Mesenchymal stem cell (in vitro differentiated cells and primary cell): ENCODE data around the gene NCAPH2.

Source experiments
- DNase-seq: peaks from one replicate; pipeline ENCODE4 v3.0.0-alpha.2; 2013
- H2AFZ ChIP-seq: one replicate; pipeline ENCODE4 v1.6.1; 2013; ENCODE audit warnings: low read depth, mild to moderate bottlenecking, control low read depth, inconsistent platforms, low read length, moderate library complexity
- H2AK5ac ChIP-seq: 2 replicates; pipeline ENCODE4 v1.6.1; 2013; ENCODE audit warnings: low read length, moderate library complexity, mild to moderate bottlenecking, inconsistent platforms; ENCODE audit not compliant: severe bottlenecking
- H2BK120ac ChIP-seq: one replicate; pipeline ENCODE4 v1.6.1; 2013; ENCODE audit warnings: low read depth, mild to moderate bottlenecking, inconsistent platforms, low read length, moderate library complexity
- H2BK12ac ChIP-seq, 2 experiments: one replicate each; pipeline ENCODE4 v1.6.1; 2013; ENCODE audit warnings: inconsistent platforms in 2 of 2, low read length in 2 of 2, mild to moderate bottlenecking in 2 of 2, moderate library complexity in 2 of 2, control low read depth in 1 of 2
- H2BK15ac ChIP-seq: one replicate; pipeline ENCODE4 v1.6.1; 2013; ENCODE audit warnings: mild to moderate bottlenecking, low read depth, inconsistent platforms; ENCODE audit not compliant: poor library complexity, severe bottlenecking
- H2BK5ac ChIP-seq: 2 replicates; pipeline ENCODE4 v1.6.1; 2013; ENCODE audit warnings: low read depth, mild to moderate bottlenecking, low read length, control low read depth, inconsistent platforms; ENCODE audit not compliant: poor library complexity, severe bottlenecking
- H3K14ac ChIP-seq, 2 experiments: one replicate each; pipeline ENCODE4 v1.6.1; 2013; ENCODE audit warnings: inconsistent platforms in 2 of 2, low read length in 2 of 2, control low read depth in 1 of 2, mild to moderate bottlenecking in 1 of 2, moderate library complexity in 1 of 2
- H3K18ac ChIP-seq, 2 experiments: one replicate each; pipeline ENCODE4 v1.6.1; 2013; ENCODE audit warnings: inconsistent platforms in 2 of 2, low read length in 2 of 2, control low read depth in 1 of 2, low read depth in 1 of 2, mild to moderate bottlenecking in 1 of 2
- H3K23ac ChIP-seq, 2 experiments: one replicate each; pipeline ENCODE4 v1.6.1; 2013; ENCODE audit warnings: inconsistent platforms in 2 of 2, low read length in 2 of 2, mild to moderate bottlenecking in 2 of 2, moderate library complexity in 2 of 2, control low read depth in 1 of 2
- H3K27ac ChIP-seq: 2 replicates; pipeline ENCODE4 v1.5.1; 2013; ENCODE audit warnings: mild to moderate bottlenecking, moderate library complexity, low read length, control low read depth, inconsistent platforms; ENCODE audit not compliant: poor library complexity, severe bottlenecking
- H3K27me3 ChIP-seq, 2 experiments: 2 replicates each; pipeline versions ENCODE4 v1.6.1 to v1.7.0; 2013; ENCODE audit warnings: low read length in 2 of 2, mild to moderate bottlenecking in 2 of 2, moderate library complexity in 2 of 2, control low read depth in 1 of 2, inconsistent platforms in 1 of 2; ENCODE audit not compliant: control insufficient read depth in 1 of 2, insufficient read depth in 1 of 2
- H3K36me3 ChIP-seq, 2 experiments: 2 replicates each; pipeline versions ENCODE4 v1.6.1 to v1.7.0; 2013; ENCODE audit warnings: low read length in 2 of 2, control low read depth in 1 of 2, inconsistent platforms in 1 of 2, low read depth in 1 of 2, mild to moderate bottlenecking in 1 of 2; ENCODE audit not compliant: insufficient read depth in 2 of 2, control insufficient read depth in 1 of 2
- H3K4ac ChIP-seq, 2 experiments: one replicate each; pipeline ENCODE4 v1.6.1; 2013; ENCODE audit warnings: inconsistent platforms in 2 of 2, low read length in 2 of 2, mild to moderate bottlenecking in 2 of 2, moderate library complexity in 2 of 2, control low read depth in 1 of 2, low read depth in 1 of 2
- H3K4me1 ChIP-seq: 2 replicates; pipeline ENCODE4 v1.6.1; 2013; ENCODE audit warnings: low read depth, low read length, control low read depth; ENCODE audit not compliant: control insufficient read depth, insufficient read depth
- H3K4me2 ChIP-seq: 2 replicates; pipeline ENCODE4 v1.6.1; 2013; ENCODE audit warnings: low read length, mild to moderate bottlenecking, inconsistent platforms; ENCODE audit not compliant: poor library complexity, severe bottlenecking
- H3K4me3 ChIP-seq, 2 experiments: 2 replicates each; pipeline versions ENCODE4 v1.5.1 to v1.7.0; 2013; ENCODE audit warnings: low read length in 2 of 2, mild to moderate bottlenecking in 2 of 2, control low read depth in 1 of 2, low read depth in 1 of 2; ENCODE audit not compliant: insufficient read depth in 1 of 2
- H3K79me1 ChIP-seq: replicated peaks from 2 replicates; pipeline ENCODE4 v1.6.1; 2013; ENCODE audit warnings: mild to moderate bottlenecking, control low read depth, low read length, inconsistent platforms; ENCODE audit not compliant: poor library complexity, severe bottlenecking
- H3K9ac ChIP-seq: 2 replicates; pipeline ENCODE4 v1.7.0; 2013; ENCODE audit warnings: mild to moderate bottlenecking, low read length, moderate library complexity
- H3K9me3 ChIP-seq: 2 replicates; pipeline ENCODE4 v1.7.0; 2013; ENCODE audit warnings: mild to moderate bottlenecking, low read length; ENCODE audit not compliant: control insufficient read depth
- H4K8ac ChIP-seq: one replicate; pipeline ENCODE4 v1.6.1; 2013; ENCODE audit warnings: inconsistent platforms, mild to moderate bottlenecking, low read length, moderate library complexity
- H4K91ac ChIP-seq: one replicate; pipeline ENCODE4 v1.6.1; 2013; ENCODE audit warnings: mild to moderate bottlenecking, low read length, inconsistent platforms
- WGBS: methylation state at CpG from one replicate; pipeline ENCODE4 v1.1.7; 2013; ENCODE audit warnings: mixed read lengths; 5-methylcytosine and 5-hydroxymethylcytosine counted together

The NCAPH2 gene

DNA sequence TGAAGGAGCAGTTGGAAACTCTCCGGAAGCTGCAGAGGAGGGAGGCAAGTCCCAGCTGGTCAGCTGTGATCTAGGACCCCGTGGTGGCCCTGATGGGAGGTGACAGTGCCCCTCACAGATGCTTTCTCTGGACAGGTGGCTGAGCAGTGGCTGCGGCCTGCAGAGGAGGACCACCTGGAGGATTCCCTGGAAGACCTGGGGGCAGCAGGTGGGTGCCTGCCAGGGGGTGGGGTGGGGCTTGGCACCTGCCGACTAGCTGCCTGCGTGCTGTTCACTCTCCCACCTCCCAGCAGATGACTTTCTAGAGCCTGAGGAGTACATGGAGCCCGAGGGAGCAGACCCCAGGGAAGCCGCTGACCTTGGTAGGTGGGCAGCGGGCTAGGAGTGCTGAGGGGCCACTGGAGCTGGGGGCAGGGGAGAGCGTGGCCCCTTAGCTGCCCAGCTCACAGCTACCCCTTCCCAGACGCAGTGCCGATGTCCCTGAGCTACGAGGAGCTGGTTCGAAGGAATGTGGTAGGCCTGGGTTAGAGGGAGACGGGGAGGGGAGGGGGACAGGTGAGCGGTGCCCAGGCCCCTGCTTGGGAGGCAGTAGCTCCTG is 14.3 kb downstream of the NCAPH2 start:
- no peaks in the 10 kb centered on the region for H3K27me3 ChIP-seq
- 98% methylated on average over 14 of the region's 15 CpGs for WGBS
- no peaks in the 10 kb centered on the region for H3K9me3 ChIP-seq
- no peak overlapping the region for H2BK15ac ChIP-seq
- no peak overlapping the region for H3K4me3 ChIP-seq
- no peak overlapping the region for H3K9ac ChIP-seq
- H3K27ac ChIP-seq, result no peak overlapping the region
- H3K18ac ChIP-seq, result no peak overlapping the region
- DNase-seq, result no peak
- H2AK5ac ChIP-seq, result no peak overlapping the region
- H4K91ac ChIP-seq, result no peak overlapping the region
- no peak overlapping the region for H3K23ac ChIP-seq
- H2BK120ac ChIP-seq, result no peak overlapping the region
- no peak overlapping the region for H2BK12ac ChIP-seq
- no peak overlapping the region for H3K4me2 ChIP-seq
- no peak overlapping the region for H2AFZ ChIP-seq
- no peak overlapping the region for H2BK5ac ChIP-seq
- H3K36me3 ChIP-seq, result peaks cover 57 to 59% of the 10 kb centered on the region in 2 experiments
- H3K4ac ChIP-seq, result no peak overlapping the region
- no peak overlapping the region for H3K14ac ChIP-seq
- peaks cover 23% of the 10 kb centered on the region for H3K4me1 ChIP-seq
- H3K79me1 ChIP-seq, result peaks cover 36% of the 10 kb centered on the region
- H4K8ac ChIP-seq, result no peak overlapping the region

DNA sequence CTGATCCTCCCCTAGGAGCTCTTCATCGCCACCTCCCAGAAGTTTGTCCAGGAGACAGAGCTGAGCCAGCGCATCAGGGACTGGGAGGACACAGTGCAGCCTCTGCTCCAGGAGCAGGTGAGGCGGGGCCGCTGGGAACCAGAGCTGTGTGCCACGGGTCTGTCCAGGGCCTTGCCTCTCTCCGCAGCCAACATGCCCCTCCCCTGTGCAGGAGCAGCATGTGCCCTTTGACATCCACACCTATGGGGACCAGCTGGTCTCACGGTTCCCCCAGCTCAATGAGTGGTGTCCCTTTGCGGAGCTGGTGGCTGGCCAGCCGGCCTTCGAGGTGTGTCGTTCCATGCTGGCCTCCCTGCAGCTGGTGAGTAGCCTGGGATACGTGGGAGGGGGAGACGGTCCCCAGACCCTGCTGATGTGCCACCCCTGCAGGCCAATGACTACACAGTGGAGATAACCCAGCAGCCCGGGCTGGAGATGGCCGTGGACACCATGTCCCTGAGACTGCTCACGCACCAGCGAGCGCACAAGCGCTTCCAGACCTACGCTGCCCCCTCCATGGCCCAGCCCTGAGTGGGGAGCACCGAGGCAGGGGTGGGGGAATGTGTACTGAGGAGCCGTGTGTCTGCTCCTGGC is 14.9 kb downstream of the NCAPH2 start:
- Histone ChIP-seq H3K18ac (no peak overlapping the region), H4K8ac (no peak overlapping the region), H2BK15ac (no peak overlapping the region), H3K23ac (no peak overlapping the region), H3K4me3 (no peak overlapping the region), H2AFZ (no peak overlapping the region), H2BK120ac (no peak overlapping the region), H3K9ac (no peak overlapping the region), H2BK5ac (no peak overlapping the region), H3K9me3 (no peaks in the 10 kb centered on the region), H3K4me1 (peaks cover 26% of the 10 kb centered on the region), H3K4me2 (no peak overlapping the region), H3K79me1 (peaks cover 30% of the 10 kb centered on the region), H2BK12ac (no peak overlapping the region), H4K91ac (no peak overlapping the region), H3K36me3 (peaks cover 51 to 53% of the 10 kb centered on the region in 2 experiments), H3K14ac (no peak overlapping the region), H3K4ac (no peak overlapping the region), H3K27ac (no peak overlapping the region), H2AK5ac (no peak overlapping the region), H3K27me3 (no peaks in the 10 kb centered on the region)
- WGBS, result 94% methylated on average over 22 of the region's 22 CpGs
- no peak for DNase-seq

DNA sequence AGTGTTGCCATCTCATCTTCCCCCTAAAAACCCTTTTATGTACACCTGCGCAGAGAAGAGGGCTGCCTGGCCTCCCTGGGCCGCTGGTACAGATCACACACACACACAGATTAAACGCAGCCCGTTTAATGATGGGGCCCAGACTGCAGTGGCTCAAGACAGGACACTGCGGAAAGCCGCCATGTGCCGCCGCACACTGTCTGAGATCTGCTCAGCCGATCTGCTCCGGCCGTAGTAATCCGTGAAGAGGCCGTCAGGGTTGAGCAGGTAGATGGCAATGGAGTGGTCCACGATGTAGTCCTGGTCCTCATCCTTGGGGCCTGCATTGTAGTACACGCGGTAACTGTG is 15.4 kb downstream of the NCAPH2 start:
- Histone ChIP-seq H3K18ac (no peak overlapping the region), H3K4me1 (peaks cover 26% of the 10 kb centered on the region), H3K14ac (no peak overlapping the region), H3K4ac (peak overlapping the region in 1 of 2 experiments; percentile 24), H3K79me1 (peaks cover 29% of the 10 kb centered on the region), H3K36me3 (peaks cover 46 to 48% of the 10 kb centered on the region in 2 experiments), H3K4me3 (no peak overlapping the region), H3K27me3 (no peaks in the 10 kb centered on the region), H3K9me3 (no peaks in the 10 kb centered on the region), H2BK15ac (no peak overlapping the region), H2AFZ (no peak overlapping the region), H3K4me2 (no peak overlapping the region), H4K8ac (no peak overlapping the region), H2BK12ac (no peak overlapping the region), H2AK5ac (no peak overlapping the region), H3K9ac (peak overlapping the region; percentile 94), H2BK5ac (no peak overlapping the region), H4K91ac (no peak overlapping the region), H3K23ac (no peak overlapping the region), H3K27ac (no peak overlapping the region), H2BK120ac (no peak overlapping the region)
- WGBS, result 94% methylated on average over 16 of the region's 16 CpGs
- no peak for DNase-seq

DNA sequence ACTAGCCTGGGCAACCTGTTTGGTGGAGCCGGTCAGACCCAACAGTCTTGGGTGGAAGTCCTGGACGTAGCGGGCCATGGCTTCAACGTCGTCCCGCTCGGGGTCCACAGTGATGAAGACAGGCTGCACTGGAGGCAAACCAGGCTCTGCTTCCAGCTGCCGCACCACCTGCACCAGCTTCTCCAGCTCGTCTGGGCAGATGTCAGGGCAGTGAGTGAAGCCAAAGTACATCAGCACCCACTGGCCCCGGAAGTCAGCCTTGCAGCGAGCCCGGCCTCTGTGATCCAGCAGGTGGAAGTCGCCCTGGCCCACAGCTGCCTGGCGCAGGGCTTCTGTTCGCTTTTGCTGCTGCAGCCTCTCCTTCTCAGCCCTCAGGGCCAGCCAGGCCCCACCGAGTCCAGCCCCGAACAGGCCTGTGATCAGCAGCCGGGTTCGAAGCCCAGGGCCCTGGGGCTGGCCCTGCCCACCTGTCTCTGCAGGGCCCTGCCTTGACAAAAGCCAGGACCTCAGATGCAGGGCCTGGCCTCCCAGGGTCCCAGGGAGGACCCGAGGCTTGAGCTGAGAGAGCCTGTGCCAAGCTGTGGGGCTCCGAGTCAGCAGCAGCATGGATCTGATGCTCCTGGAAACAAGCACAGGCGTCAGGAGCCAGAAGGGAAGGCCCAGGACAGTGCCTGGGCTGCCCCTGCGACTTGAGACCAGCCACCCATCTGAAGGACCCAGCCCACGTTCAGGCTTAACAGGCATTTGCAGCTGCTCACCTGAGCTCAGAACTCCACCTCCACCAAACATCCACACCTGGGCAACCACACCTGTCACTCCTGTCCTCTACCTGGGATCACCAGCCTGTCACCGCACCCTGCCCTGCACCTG is 16.0 kb downstream of the NCAPH2 start:
- H3K14ac ChIP-seq, result peak overlapping the region in 1 of 2 experiments; percentile 63

More for the DNA sequence above, 16.0 kb downstream of the NCAPH2 start:
- Histone ChIP-seq H3K4ac (no peak overlapping the region), H2BK120ac (no peak overlapping the region), H3K9ac (peak overlapping the region; percentile 94), H3K27ac (no peak overlapping the region), H4K8ac (peak overlapping the region; percentile 0), H3K4me1 (peaks cover 27% of the 10 kb centered on the region), H3K36me3 (peaks cover 40 to 42% of the 10 kb centered on the region in 2 experiments), H3K4me2 (peak overlapping the region; percentile 86), H3K23ac (no peak overlapping the region), H2AK5ac (no peak overlapping the region), H3K27me3 (no peaks in the 10 kb centered on the region), H3K18ac (no peak overlapping the region), H4K91ac (no peak overlapping the region), H3K9me3 (no peaks in the 10 kb centered on the region), H3K4me3 (peak overlapping the region; percentile 23 to 84), H2BK12ac (no peak overlapping the region), H2AFZ (no peak overlapping the region), H2BK15ac (no peak overlapping the region), H3K79me1 (peaks cover 29% of the 10 kb centered on the region), H2BK5ac (no peak overlapping the region)
- WGBS, result 78% methylated on average over 25 of the region's 25 CpGs
- peak; percentile 5 for DNase-seq
